Loucy (cell line): ENCODE measurements around the gene LONRF3.

Experiments used
- H2AFZ ChIP-seq: fragments of 200-600 bp; sonication (generic); 2 replicates; pipeline ENCODE4 v1.6.0; 2016; ENCODE audit warnings: antibody characterized with exemption, mild to moderate bottlenecking, low read length, moderate library complexity
- H3F3A ChIP-seq: fragments of 200-600 bp; 2 replicates; pipeline ENCODE4 v1.6.0; 2016; ENCODE audit warnings: antibody characterized with exemption, low read depth, mild to moderate bottlenecking
- H3K27me3 ChIP-seq: fragments of 200-600 bp; sonication (generic); 2 replicates; pipeline ENCODE4 v1.6.1; 2014; ENCODE audit warnings: low read length, mild to moderate bottlenecking; ENCODE audit not compliant: insufficient read depth, poor library complexity, severe bottlenecking
- H3K36me3 ChIP-seq: fragments of 200-600 bp; sonication (generic); 2 replicates; pipeline ENCODE4 v1.6.1; 2016; ENCODE audit warnings: low read length; ENCODE audit not compliant: insufficient read depth
- H3K4me1 ChIP-seq: fragments of 200-600 bp; sonication (generic); 2 replicates; pipeline ENCODE4 v1.5.1; 2014; ENCODE audit warnings: low read length, mild to moderate bottlenecking; ENCODE audit not compliant: insufficient read depth, poor library complexity, severe bottlenecking
- H3K4me2 ChIP-seq: fragments of 200-600 bp; sonication (generic); 2 replicates; pipeline ENCODE4 v1.6.0; 2014; ENCODE audit warnings: antibody characterized with exemption, low read length, low read depth, mild to moderate bottlenecking; ENCODE audit not compliant: poor library complexity, severe bottlenecking
- H3K4me3 ChIP-seq: fragments of 200-600 bp; sonication (generic); 2 replicates; pipeline ENCODE4 v1.5.1; 2014; ENCODE audit warnings: low read length, mild to moderate bottlenecking, mixed read lengths; ENCODE audit not compliant: poor library complexity, severe bottlenecking
- H3K79me2 ChIP-seq: fragments of 200-600 bp; sonication (generic); 2 replicates; pipeline ENCODE4 v1.6.1; 2014; ENCODE audit warnings: low read length; ENCODE audit not compliant: insufficient read depth
- H3K9ac ChIP-seq: fragments of 200-600 bp; sonication (generic); 2 replicates; pipeline ENCODE4 v1.6.0; 2014; ENCODE audit warnings: mild to moderate bottlenecking, low read depth, low read length, moderate library complexity; ENCODE audit not compliant: poor library complexity, severe bottlenecking
- H3K9me2 ChIP-seq: fragments of 200-600 bp; sonication (generic); replicated peaks from 2 replicates; pipeline ENCODE4 v1.6.1; 2016; ENCODE audit warnings: low read depth, low read length, mixed read lengths
- H3K9me3 ChIP-seq: fragments of 200-600 bp; sonication (generic); 2 replicates; pipeline ENCODE4 v1.6.1; 2014; ENCODE audit warnings: mild to moderate bottlenecking, antibody characterized with exemption, low read length, low read depth; ENCODE audit not compliant: insufficient read depth
- H4K20me1 ChIP-seq: fragments of 200-600 bp; sonication (generic); 2 replicates; pipeline ENCODE4 v1.6.0; 2014; ENCODE audit warnings: antibody characterized with exemption, low read length, mild to moderate bottlenecking; ENCODE audit not compliant: insufficient read depth, poor library complexity, severe bottlenecking
- EZH2phosphoT487 ChIP-seq: fragments of 200-600 bp; IDR thresholded peaks from 2 replicates; pipeline ENCODE4 v1.6.1; 2018; ENCODE audit warnings: antibody characterized with exemption, mild to moderate bottlenecking, moderate library complexity, borderline replicate concordance
- TF ChIP-seq, protein P1 (sequence below): fragments of 200-600 bp; sonication (generic); conservative IDR thresholded peaks from 2 replicates; pipeline ENCODE4 v1.5.1; 2014; ENCODE audit warnings: mild to moderate bottlenecking, antibody characterized with exemption, low read length

Gene LONRF3

DNA sequence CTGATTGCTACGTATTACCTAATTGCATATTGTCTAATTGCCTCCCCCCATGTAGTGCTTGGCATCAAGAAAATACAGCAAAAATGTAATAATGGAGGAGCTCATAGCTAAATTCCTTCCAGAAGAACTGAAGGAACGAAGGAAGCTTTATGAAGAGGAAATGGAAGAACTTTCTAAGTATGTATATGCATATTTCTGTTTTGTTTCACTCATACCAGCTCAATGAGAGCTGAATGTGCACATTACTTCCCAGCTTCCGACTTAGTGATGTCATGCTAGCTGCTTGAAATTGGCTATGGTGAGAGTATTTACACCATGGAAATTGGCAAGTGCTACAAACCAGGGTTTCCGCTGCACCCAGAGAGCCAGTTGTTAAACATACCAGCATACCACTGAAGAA, 34.7 kb downstream of the LONRF3 start:
- no peaks in the 10 kb centered on the region for H3K27me3 ChIP-seq
- H3K79me2 ChIP-seq: no peaks in the 10 kb centered on the region
- no peaks in the 10 kb centered on the region for H3F3A ChIP-seq
- H3K9me3 ChIP-seq: no peaks in the 10 kb centered on the region
- H3K9me2 ChIP-seq: no peaks in the 10 kb centered on the region
- H3K4me3 ChIP-seq: no peak overlapping the region
- H3K36me3 ChIP-seq: no peaks in the 10 kb centered on the region
- H4K20me1 ChIP-seq: no peaks in the 10 kb centered on the region
- no peak overlapping the region for H3K4me2 ChIP-seq
- TF ChIP-seq EZH2phosphoT487: no peak
- TF ChIP-seq, protein P1, sequence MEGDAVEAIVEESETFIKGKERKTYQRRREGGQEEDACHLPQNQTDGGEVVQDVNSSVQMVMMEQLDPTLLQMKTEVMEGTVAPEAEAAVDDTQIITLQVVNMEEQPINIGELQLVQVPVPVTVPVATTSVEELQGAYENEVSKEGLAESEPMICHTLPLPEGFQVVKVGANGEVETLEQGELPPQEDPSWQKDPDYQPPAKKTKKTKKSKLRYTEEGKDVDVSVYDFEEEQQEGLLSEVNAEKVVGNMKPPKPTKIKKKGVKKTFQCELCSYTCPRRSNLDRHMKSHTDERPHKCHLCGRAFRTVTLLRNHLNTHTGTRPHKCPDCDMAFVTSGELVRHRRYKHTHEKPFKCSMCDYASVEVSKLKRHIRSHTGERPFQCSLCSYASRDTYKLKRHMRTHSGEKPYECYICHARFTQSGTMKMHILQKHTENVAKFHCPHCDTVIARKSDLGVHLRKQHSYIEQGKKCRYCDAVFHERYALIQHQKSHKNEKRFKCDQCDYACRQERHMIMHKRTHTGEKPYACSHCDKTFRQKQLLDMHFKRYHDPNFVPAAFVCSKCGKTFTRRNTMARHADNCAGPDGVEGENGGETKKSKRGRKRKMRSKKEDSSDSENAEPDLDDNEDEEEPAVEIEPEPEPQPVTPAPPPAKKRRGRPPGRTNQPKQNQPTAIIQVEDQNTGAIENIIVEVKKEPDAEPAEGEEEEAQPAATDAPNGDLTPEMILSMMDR: no peak
- no peak overlapping the region for H3K9ac ChIP-seq
- H2AFZ ChIP-seq: no peak overlapping the region
- no peaks in the 10 kb centered on the region for H3K4me1 ChIP-seq

DNA sequence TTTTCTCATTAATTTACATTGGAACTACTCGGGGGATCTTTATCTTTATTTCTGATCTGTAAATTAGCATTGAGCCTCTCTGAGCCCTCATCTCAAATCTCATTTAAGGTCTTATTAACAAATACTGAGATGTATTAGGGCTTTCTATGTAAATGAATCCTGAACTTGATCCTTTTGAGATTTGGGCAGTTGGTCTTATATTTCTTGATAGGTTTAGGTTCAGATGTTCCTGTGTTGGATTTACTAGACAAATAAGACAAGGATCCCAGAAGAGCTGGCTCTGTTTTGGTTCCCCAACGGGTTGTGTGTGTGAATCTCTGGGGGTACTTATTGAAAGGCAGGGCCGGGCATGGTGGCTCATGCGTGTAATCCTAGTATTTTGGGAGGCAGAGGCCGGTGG, 36.1 kb downstream of the LONRF3 start:
- H3K9me3 ChIP-seq: no peaks in the 10 kb centered on the region
- no peaks in the 10 kb centered on the region for H3K36me3 ChIP-seq
- no peaks in the 10 kb centered on the region for H4K20me1 ChIP-seq
- H3F3A ChIP-seq: no peaks in the 10 kb centered on the region
- H3K4me1 ChIP-seq: no peaks in the 10 kb centered on the region
- no peaks in the 10 kb centered on the region for H3K9me2 ChIP-seq
- no peaks in the 10 kb centered on the region for H3K79me2 ChIP-seq
- no peak overlapping the region for H3K9ac ChIP-seq
- TF ChIP-seq, protein P1: no peak
- TF ChIP-seq EZH2phosphoT487: no peak
- no peak overlapping the region for H3K4me2 ChIP-seq
- H2AFZ ChIP-seq: no peak overlapping the region
- H3K4me3 ChIP-seq: no peak overlapping the region
- H3K27me3 ChIP-seq: no peaks in the 10 kb centered on the region

DNA sequence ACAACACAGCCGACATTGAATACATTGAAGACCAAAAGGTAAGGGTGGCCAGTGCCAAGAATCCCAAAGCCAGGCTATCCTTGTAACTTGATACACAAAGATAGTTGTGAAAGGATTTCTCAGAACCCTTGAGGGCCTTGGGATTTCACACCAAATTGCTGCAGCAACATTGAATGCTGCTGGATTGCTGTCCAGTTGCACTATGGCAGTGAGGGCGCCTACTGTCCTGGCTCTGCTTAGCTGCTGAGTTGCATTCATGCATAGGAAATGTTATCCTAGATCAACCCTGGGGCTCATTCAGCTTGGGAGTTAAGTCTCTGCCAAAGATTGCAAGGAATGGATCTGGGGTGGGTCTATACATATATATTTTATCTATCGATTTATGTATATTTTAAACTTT, 38.7 kb downstream of the LONRF3 start:
- no peaks in the 10 kb centered on the region for H3K9me2 ChIP-seq
- no peak overlapping the region for H3K4me3 ChIP-seq
- no peak overlapping the region for H2AFZ ChIP-seq
- no peaks in the 10 kb centered on the region for H3F3A ChIP-seq
- H3K27me3 ChIP-seq: no peaks in the 10 kb centered on the region
- H3K4me1 ChIP-seq: no peaks in the 10 kb centered on the region
- no peak overlapping the region for H3K4me2 ChIP-seq
- no peaks in the 10 kb centered on the region for H4K20me1 ChIP-seq
- H3K79me2 ChIP-seq: no peaks in the 10 kb centered on the region
- H3K36me3 ChIP-seq: no peaks in the 10 kb centered on the region
- H3K9me3 ChIP-seq: no peaks in the 10 kb centered on the region
- no peak for TF ChIP-seq EZH2phosphoT487
- TF ChIP-seq, protein P1: no peak
- H3K9ac ChIP-seq: no peak overlapping the region
